ENCODE measurements around the gene KCND1.

DNA sequence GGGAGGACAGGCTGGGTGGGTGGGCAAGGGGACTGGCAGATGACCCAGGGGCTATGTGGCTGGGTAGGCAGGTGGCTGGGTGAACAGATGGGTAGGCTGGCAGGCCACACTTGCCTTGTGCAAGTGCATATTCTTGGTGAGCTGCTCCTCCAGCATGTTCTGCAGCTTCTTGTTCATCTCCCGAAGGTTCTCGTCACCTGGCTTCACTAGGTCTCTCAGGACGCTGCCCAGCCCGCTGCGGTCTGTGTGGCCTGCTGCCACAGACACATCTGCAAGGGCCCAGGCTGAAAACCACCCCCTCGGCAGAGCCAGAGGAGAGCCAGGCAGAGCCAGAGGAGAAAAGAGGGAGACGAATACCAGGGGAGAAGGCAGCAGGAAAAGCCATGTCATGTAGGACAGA is 3.4 kb upstream of the KCND1 start:
- TF ChIP-seq, protein P1, sequence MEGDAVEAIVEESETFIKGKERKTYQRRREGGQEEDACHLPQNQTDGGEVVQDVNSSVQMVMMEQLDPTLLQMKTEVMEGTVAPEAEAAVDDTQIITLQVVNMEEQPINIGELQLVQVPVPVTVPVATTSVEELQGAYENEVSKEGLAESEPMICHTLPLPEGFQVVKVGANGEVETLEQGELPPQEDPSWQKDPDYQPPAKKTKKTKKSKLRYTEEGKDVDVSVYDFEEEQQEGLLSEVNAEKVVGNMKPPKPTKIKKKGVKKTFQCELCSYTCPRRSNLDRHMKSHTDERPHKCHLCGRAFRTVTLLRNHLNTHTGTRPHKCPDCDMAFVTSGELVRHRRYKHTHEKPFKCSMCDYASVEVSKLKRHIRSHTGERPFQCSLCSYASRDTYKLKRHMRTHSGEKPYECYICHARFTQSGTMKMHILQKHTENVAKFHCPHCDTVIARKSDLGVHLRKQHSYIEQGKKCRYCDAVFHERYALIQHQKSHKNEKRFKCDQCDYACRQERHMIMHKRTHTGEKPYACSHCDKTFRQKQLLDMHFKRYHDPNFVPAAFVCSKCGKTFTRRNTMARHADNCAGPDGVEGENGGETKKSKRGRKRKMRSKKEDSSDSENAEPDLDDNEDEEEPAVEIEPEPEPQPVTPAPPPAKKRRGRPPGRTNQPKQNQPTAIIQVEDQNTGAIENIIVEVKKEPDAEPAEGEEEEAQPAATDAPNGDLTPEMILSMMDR (IDR thresholded peaks at IDR 0.05): no peak
- TF ChIP-seq POLR2A (IDR thresholded peaks at IDR 0.05; ENCODE audit: low read depth): no peak
- TF ChIP-seq EP300 (IDR thresholded peaks at IDR 0.05): no peak
